IMR-90 (cell line): ENCODE measurements around the gene TRIP6. TPM values are rescaled to one million over a fixed set of nuclear protein-coding genes. Genes with fewer than 3 reads are reported as not detected.

Experiments used
- ATAC-seq: fragments of 200-7000 bp; cut with Tn5 transposase; 2 replicates; pipeline ENCODE4 v1.9.1; 2020; ENCODE audit warnings: low read depth, mild to moderate bottlenecking, moderate library complexity
- BruUV-seq: library from RNA; stranded (reverse); fragments of 400-500 nt; replicated peaks from 2 replicates; lab custom pipeline; 2021; lab: Mats Ljungman, UMichigan
- CTCF ChIA-PET: fragments of 300-600 bp; formaldehyde crosslinking; extraction: SDS; loops from one replicate; lab custom pipeline; 2021; ENCODE audit warnings: antibody characterized with exemption; lab: Yijun Ruan, JAX
- POLR2A ChIA-PET: fragments of 300-600 bp; sonication (Branson Sonifier 250); formaldehyde crosslinking; loops from one replicate; lab custom pipeline; 2022; ENCODE audit warnings: antibody characterized with exemption; ENCODE audit not compliant: unreplicated experiment; lab: Charles Lee
- DNase-seq: peaks from one replicate; pipeline ENCODE4 v3.0.0; 2013
- H2AFZ ChIP-seq: replicated peaks from 2 replicates; pipeline ENCODE3; 2013; ENCODE audit warnings: low read length, mild to moderate bottlenecking; ENCODE audit not compliant: poor library complexity
- H2AK5ac ChIP-seq: 2 replicates; pipeline ENCODE4 v1.6.1; 2013; ENCODE audit warnings: low read depth, low read length, inconsistent platforms
- H2AK9ac ChIP-seq: replicated peaks from 2 replicates; pipeline ENCODE3; 2013; ENCODE audit warnings: mild to moderate bottlenecking, low read depth, low read length, moderate library complexity; ENCODE audit not compliant: poor library complexity
- H2BK120ac ChIP-seq: 2 replicates; pipeline ENCODE4 v1.6.1; 2013; ENCODE audit warnings: low read depth, low read length, inconsistent platforms
- H2BK15ac ChIP-seq: 3 replicates; pipeline ENCODE4 v1.6.1; 2013; ENCODE audit warnings: low read depth, low read length, inconsistent platforms
- H2BK20ac ChIP-seq: 2 replicates; pipeline ENCODE4 v1.6.1; 2013; ENCODE audit warnings: low read depth, mild to moderate bottlenecking, inconsistent platforms, low read length, moderate library complexity
- H2BK5ac ChIP-seq: 2 replicates; pipeline ENCODE4 v1.6.1; 2013; ENCODE audit warnings: mild to moderate bottlenecking, low read depth, low read length, inconsistent platforms; ENCODE audit not compliant: poor library complexity, severe bottlenecking
- H3K14ac ChIP-seq: replicated peaks from 2 replicates; pipeline ENCODE4 v1.6.1; 2013; ENCODE audit warnings: low read depth, low read length, inconsistent platforms
- H3K18ac ChIP-seq: 2 replicates; pipeline ENCODE4 v1.6.1; 2013; ENCODE audit warnings: low read depth, low read length, control low read depth
- H3K23ac ChIP-seq: 2 replicates; pipeline ENCODE4 v1.6.1; 2013; ENCODE audit warnings: low read depth, low read length, inconsistent platforms
- H3K27ac ChIP-seq: 2 replicates; pipeline ENCODE4 v1.5.1; 2013; ENCODE audit warnings: mild to moderate bottlenecking, control low read depth, low read length; ENCODE audit not compliant: insufficient read depth
- H3K27me3 ChIP-seq: 2 replicates; pipeline ENCODE4 v1.6.1; 2013; ENCODE audit warnings: low read length; ENCODE audit not compliant: control insufficient read depth, insufficient read depth
- H3K36me3 ChIP-seq: 2 replicates; pipeline ENCODE4 v1.6.1; 2013; ENCODE audit warnings: low read length, mixed read lengths; ENCODE audit not compliant: control insufficient read depth, insufficient read depth
- H3K4ac ChIP-seq: 2 replicates; pipeline ENCODE4 v1.6.1; 2013; ENCODE audit warnings: low read depth, low read length, inconsistent platforms
- H3K4me1 ChIP-seq: 2 replicates; pipeline ENCODE4 v1.6.1; 2013; ENCODE audit warnings: low read length, mixed read lengths; ENCODE audit not compliant: control insufficient read depth, insufficient read depth
- H3K4me2 ChIP-seq: 2 replicates; pipeline ENCODE4 v1.6.1; 2013; ENCODE audit warnings: low read depth, mild to moderate bottlenecking, control low read depth, low read length, moderate library complexity
- H3K4me3 ChIP-seq: 2 replicates; pipeline ENCODE4 v1.5.1; 2013; ENCODE audit warnings: low read depth, mild to moderate bottlenecking, control low read depth, low read length, moderate library complexity; ENCODE audit not compliant: insufficient read depth
- H3K56ac ChIP-seq: 2 replicates; pipeline ENCODE4 v1.6.1; 2013; ENCODE audit warnings: low read length, inconsistent platforms; ENCODE audit not compliant: insufficient read depth; ENCODE audit errors: extremely low read depth
- H3K79me1 ChIP-seq, 2 experiments: 2 replicates each; pipeline ENCODE4 v1.6.1; 2013; ENCODE audit warnings: low read length in 2 of 2, inconsistent platforms in 1 of 2, low read depth in 1 of 2
- H3K9ac ChIP-seq: 2 replicates; pipeline ENCODE4 v1.6.1; 2013; ENCODE audit warnings: low read depth, low read length, control low read depth
- H3K9me1 ChIP-seq: 2 replicates; pipeline ENCODE4 v1.6.1; 2013; ENCODE audit warnings: low read length, inconsistent platforms; ENCODE audit not compliant: insufficient read depth
- H3K9me3 ChIP-seq: 2 replicates; pipeline ENCODE4 v1.6.1; 2013; ENCODE audit warnings: low read length; ENCODE audit not compliant: control insufficient read depth, insufficient read depth
- H4K20me1 ChIP-seq: 2 replicates; pipeline ENCODE4 v1.6.1; 2013; ENCODE audit warnings: low read length, inconsistent platforms; ENCODE audit not compliant: insufficient read depth
- H4K5ac ChIP-seq: 2 replicates; pipeline ENCODE4 v1.6.1; 2013; ENCODE audit warnings: mild to moderate bottlenecking, low read depth, low read length, control low read depth
- H4K8ac ChIP-seq, 2 experiments: 2 replicates each; pipeline ENCODE4 v1.6.1; 2013; ENCODE audit warnings: low read depth in 2 of 2, low read length in 2 of 2, control low read depth in 1 of 2, inconsistent platforms in 1 of 2
- H4K91ac ChIP-seq: 2 replicates; pipeline ENCODE4 v1.6.1; 2013; ENCODE audit warnings: low read depth, low read length, inconsistent platforms; ENCODE audit not compliant: insufficient read depth
- BHLHE40 ChIP-seq: fragments of 150-350 bp; IDR thresholded peaks from 2 replicates; pipeline ENCODE4 v1.6.1; 2016; ENCODE audit warnings: mild to moderate bottlenecking, low read depth, low read length
- CEBPB ChIP-seq: IDR thresholded peaks from 2 replicates; pipeline ENCODE4 v1.6.1; 2012; ENCODE audit warnings: low read depth, low read length, improper control_type of control experiment
- CHD1 ChIP-seq: IDR thresholded peaks from 2 replicates; pipeline ENCODE4 v1.6.1; 2012; ENCODE audit warnings: low read depth, low read length, improper control_type of control experiment
- CTCF ChIP-seq: conservative IDR thresholded peaks from 2 replicates; pipeline ENCODE4 v1.5.1; 2012; ENCODE audit warnings: mild to moderate bottlenecking, low read depth, low read length, improper control_type of control experiment
- ELK1 ChIP-seq: fragments of 150-350 bp; IDR thresholded peaks from 2 replicates; pipeline ENCODE4 v1.6.1; 2016; ENCODE audit warnings: low read depth, mild to moderate bottlenecking, low read length, moderate library complexity, borderline replicate concordance
- FOS ChIP-seq: fragments of 150-350 bp; IDR thresholded peaks from 2 replicates; pipeline ENCODE4 v1.6.1; 2016; ENCODE audit warnings: low read depth, low read length
- MAFK ChIP-seq: IDR thresholded peaks from 2 replicates; pipeline ENCODE4 v1.6.1; 2012; ENCODE audit warnings: low read depth, low read length, improper control_type of control experiment
- MAZ ChIP-seq: IDR thresholded peaks from 2 replicates; pipeline ENCODE4 v1.6.1; 2012; ENCODE audit warnings: low read depth, mild to moderate bottlenecking, low read length, improper control_type of control experiment, moderate library complexity, borderline replicate concordance
- MXI1 ChIP-seq: IDR thresholded peaks from 2 replicates; pipeline ENCODE4 v1.6.1; 2012; ENCODE audit warnings: low read depth, mild to moderate bottlenecking, low read length, moderate library complexity, borderline replicate concordance
- NFE2L2 ChIP-seq: fragments of 150-350 bp; IDR thresholded peaks from 2 replicates; pipeline ENCODE4 v1.6.1; 2016; ENCODE audit warnings: low read depth, mild to moderate bottlenecking, low read length
- POLR2A ChIP-seq: IDR thresholded peaks from 2 replicates; pipeline ENCODE4 v1.6.1; 2012; ENCODE audit warnings: mild to moderate bottlenecking, low read depth, low read length
- RAD21 ChIP-seq: IDR thresholded peaks from 2 replicates; pipeline ENCODE4 v1.6.1; 2012; ENCODE audit warnings: low read length, improper control_type of control experiment
- RCOR1 ChIP-seq: IDR thresholded peaks from 2 replicates; pipeline ENCODE4 v1.6.1; 2012; ENCODE audit warnings: mild to moderate bottlenecking, low read length, improper control_type of control experiment; ENCODE audit not compliant: insufficient replicate concordance
- RFX5 ChIP-seq: IDR thresholded peaks from 2 replicates; pipeline ENCODE4 v1.8.0; 2012; ENCODE audit warnings: low read depth, mild to moderate bottlenecking, low read length, moderate library complexity
- SMC3 ChIP-seq: fragments of 150-350 bp; IDR thresholded peaks from 2 replicates; pipeline ENCODE4 v1.6.1; 2016; ENCODE audit warnings: low read depth, mild to moderate bottlenecking, antibody characterized with exemption, low read length, moderate library complexity
- USF2 ChIP-seq: fragments of 150-350 bp; IDR thresholded peaks from 2 replicates; pipeline ENCODE4 v1.6.1; 2017; ENCODE audit warnings: mild to moderate bottlenecking, antibody characterized with exemption, low read length, low read depth
- WGBS, 2 experiments: methylation state at CpG; one replicate each; pipeline versions ENCODE4 v1.1.5 to v1.1.7; 2013; ENCODE audit warnings: missing lambda C conversion rate in 2 of 2; ENCODE audit not compliant: insufficient read length in 1 of 2; ENCODE audit errors: extremely low coverage in 2 of 2; 5-methylcytosine and 5-hydroxymethylcytosine counted together
- dilution Hi-C: fragments of 300-500 bp; cut with HindIII; formaldehyde crosslinking; loops from one replicate; pipeline ENCODE4 v1.14.3; 2018; ENCODE audit warnings: low sequenced_read_pairs; ENCODE audit not compliant: unreplicated experiment
- in situ Hi-C: fragments of 300-500 bp; cut with MboI; formaldehyde crosslinking; loops from 3 replicates; pipeline ENCODE4 v1.14.3; 2019; ENCODE audit warnings: low sequenced_read_pairs, inconsistent platforms, mixed read lengths
- intact Hi-C: fragments of 100-400 bp; cut with micrococcal nuclease; formaldehyde crosslinking; loops from 2 replicates; pipeline ENCODE4 v1.10.0; 2022
- polyA plus RNA-seq, 3 experiments: library from polyadenylated mRNA; depleted of rRNA; stranded (reverse); fragments of >200 nt; gene quantifications; 2 replicates each; pipeline ENCODE4 v1.2.3, GENCODE V29; 2012; ENCODE audit warnings: low replicate concordance in 1 of 3
- total RNA-seq: library from RNA; depleted of rRNA; stranded (reverse); fragments of >200 nt; gene quantifications from 2 replicates; pipeline ENCODE4 v1.2.3, GENCODE V29; 2012

Gene TRIP6
- total and polyA plus RNA-seq, 2 of the 4 experiments (the other 2 are of a cell fraction) = 36.4 to 72.3 TPM

GRCh38 chr7:100832281-100832633 is 34.9 kb upstream of the TRIP6 start:
- no peak for ATAC-seq
- no peak overlapping the region for H2BK20ac ChIP-seq
- no peak overlapping the region for H3K4ac ChIP-seq
- H3K4me2 ChIP-seq = no peak overlapping the region
- H4K20me1 ChIP-seq = no peaks in the 10 kb centered on the region
- H3K4me1 ChIP-seq = no peaks in the 10 kb centered on the region
- H3K23ac ChIP-seq = no peak overlapping the region
- no peak overlapping the region for H3K14ac ChIP-seq
- CTCF ChIA-PET = interaction anchor here (1.1 kb wide), 1 partner anchor 107 kb away, joined by 4 read pairs; no protein-coding TSS in a partner anchor
- H4K8ac ChIP-seq = no peak overlapping the region
- no peaks in the 10 kb centered on the region for H3K36me3 ChIP-seq
- BruUV-seq = no TSS peak
- TF ChIP-seq CTCF = no peak
- no peak for TF ChIP-seq MXI1
- TF ChIP-seq CHD1 = no peak
- TF ChIP-seq FOS = no peak
- no peak for TF ChIP-seq SMC3
- TF ChIP-seq RFX5 = no peak
- TF ChIP-seq USF2 = no peak
- no peak for TF ChIP-seq NFE2L2
- TF ChIP-seq RAD21 = no peak
- TF ChIP-seq BHLHE40 = no peak
- TF ChIP-seq POLR2A = no peak
- no peak for TF ChIP-seq MAZ
- no peak for TF ChIP-seq CEBPB
- TF ChIP-seq MAFK = no peak
- no peak for TF ChIP-seq RCOR1
- no peak for TF ChIP-seq ELK1
- H2BK120ac ChIP-seq = no peak overlapping the region
- in situ Hi-C loops = no loop called here
- no peak overlapping the region for H2BK15ac ChIP-seq
- no peak overlapping the region for H2AK9ac ChIP-seq
- no peak for DNase-seq
- no peak overlapping the region for H2AFZ ChIP-seq
- no peak overlapping the region for H3K27ac ChIP-seq
- H3K79me1 ChIP-seq = peaks cover 0 to 5% of the 10 kb centered on the region in 2 experiments; a peak in 1 of 4 replicates
- no peak overlapping the region for H3K18ac ChIP-seq
- H3K9me1 ChIP-seq = no peaks in the 10 kb centered on the region
- no peaks in the 10 kb centered on the region for H3K9me3 ChIP-seq
- no peaks in the 10 kb centered on the region for H3K27me3 ChIP-seq
- H4K91ac ChIP-seq = no peak overlapping the region
- no CpG with 5 or more reads among the region's 5 CpGs for WGBS, 2 experiments
- intact Hi-C loops = loop anchor here (10.0 kb wide), 1 partner anchor 247 kb away; the partner anchor contains the start of genes FBXO24 and LRCH4
- dilution Hi-C loops = no loop called here
- H4K5ac ChIP-seq = no peak overlapping the region
- POLR2A ChIA-PET = no interaction called here
- H3K9ac ChIP-seq = no peak overlapping the region
- H2BK5ac ChIP-seq = no peak overlapping the region
- H3K56ac ChIP-seq = no peak overlapping the region
- no peak overlapping the region for H3K4me3 ChIP-seq
- no peak overlapping the region for H2AK5ac ChIP-seq
